GM15510 (cell line): ENCODE measurements around the gene AAK1.

Source experiments
- POLR2A ChIP-seq: IDR thresholded peaks from 3 replicates; pipeline ENCODE4 v1.6.1; 2011; ENCODE audit warnings: borderline replicate concordance; ENCODE audit not compliant: insufficient read length; ENCODE audit errors: extremely low read depth

AAK1 gene

DNA sequence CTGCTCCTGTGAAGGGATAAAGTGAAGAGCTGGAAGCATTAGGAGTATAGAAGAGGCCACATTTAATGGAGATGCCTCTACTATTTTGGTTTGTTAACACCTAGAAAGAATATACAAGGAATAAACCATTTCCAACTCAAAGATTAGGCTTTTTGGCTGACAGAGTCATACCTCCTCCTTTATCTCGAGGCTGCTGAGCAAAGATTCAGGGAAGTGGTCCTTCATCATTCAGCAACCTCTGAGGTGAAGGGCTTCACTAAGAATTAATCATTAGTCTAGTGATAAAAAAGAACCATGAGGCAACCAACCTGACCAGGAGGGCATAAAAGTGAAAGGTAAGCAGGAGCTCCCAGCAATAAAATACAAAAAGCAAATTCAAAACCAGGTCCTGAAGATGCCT is 25.8 kb downstream of the AAK1 start:
- TF ChIP-seq POLR2A = no peak

DNA sequence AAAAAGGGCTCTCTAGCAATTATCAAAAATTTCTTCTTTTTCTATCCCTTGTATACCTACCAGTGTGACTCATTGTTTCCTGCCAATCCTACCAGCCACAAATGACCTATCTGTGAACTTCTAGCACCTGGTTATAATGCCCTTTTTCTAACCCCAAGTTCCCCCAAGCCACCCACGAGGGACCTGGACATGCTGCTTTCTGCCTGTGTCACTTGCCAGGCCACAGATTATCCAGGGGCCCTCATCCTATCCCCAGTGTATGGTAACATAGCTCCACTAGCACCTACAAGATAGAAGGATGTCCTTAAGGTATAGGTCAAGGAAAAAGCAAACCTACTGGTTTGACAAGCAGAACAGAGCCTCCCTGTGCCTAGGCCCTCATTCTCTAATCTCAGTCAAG is 26.8 kb downstream of the AAK1 start:
- no peak for TF ChIP-seq POLR2A

DNA sequence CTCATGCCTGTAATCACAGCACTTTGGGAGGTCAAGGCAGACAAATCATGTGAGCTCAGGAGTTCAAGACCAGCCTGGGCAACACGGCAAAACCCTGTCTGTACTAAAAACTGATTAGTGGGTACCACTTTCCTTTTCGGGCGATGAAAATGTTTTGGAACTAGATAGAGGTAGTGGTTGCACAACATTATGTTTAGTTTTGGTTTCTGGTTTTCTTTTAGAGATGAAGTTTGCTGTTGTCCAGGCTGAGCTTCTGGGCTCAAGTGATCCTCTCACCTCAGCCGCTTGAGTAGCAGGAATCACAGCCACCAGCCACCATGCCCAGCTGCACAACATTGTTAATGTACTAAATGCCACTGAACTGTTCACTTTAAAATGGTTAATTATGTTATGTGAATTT is 27.6 kb downstream of the AAK1 start:
- no peak for TF ChIP-seq POLR2A

- no peak for TF ChIP-seq POLR2A
Observed at GRCh38 chr2:69615078-69615625, 28.4 kb downstream of the AAK1 start.

- TF ChIP-seq POLR2A = no peak
Observed at GRCh38 chr2:69612707-69613106, 30.8 kb downstream of the AAK1 start.

GRCh38 chr2:69612200-69612599 is 31.3 kb downstream of the AAK1 start:
- TF ChIP-seq POLR2A = no peak

DNA sequence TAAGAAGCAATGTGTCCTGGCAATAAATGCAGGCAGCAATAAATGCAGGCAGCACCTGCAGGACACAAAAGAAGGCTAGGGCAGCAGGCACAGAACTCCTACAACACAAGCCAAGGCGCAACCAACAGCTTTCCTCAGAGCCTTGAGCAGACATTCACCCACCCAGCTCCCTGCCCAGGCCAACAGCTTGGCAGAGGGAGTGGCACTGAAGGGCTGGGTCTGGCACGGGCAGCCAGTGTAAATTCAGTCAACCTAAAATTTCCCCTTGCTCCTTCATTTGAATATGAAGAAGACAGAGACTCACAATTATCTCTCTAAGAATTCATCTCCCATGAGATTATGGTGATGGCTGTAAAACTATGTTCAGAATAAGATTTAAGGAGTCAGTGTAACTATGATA is 35.4 kb downstream of the AAK1 start:
- TF ChIP-seq POLR2A = no peak

DNA sequence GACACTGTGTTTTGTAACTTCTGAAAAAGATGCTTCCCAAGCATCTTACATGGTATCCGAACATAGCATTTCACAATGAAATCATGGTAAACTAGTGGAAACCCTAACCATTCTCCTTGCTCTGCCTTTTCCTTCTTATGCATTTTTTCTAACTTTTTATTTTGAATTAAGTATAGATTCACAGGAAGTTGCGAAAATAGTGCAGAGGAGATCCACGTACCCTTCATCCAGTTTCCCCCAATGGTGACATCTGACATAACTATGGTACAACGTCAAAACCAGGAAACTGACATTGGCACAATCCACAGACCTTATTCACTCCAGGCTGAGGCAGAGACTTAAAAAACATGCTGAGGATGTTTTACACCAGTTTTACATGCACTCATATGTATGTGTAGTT is 38.3 kb downstream of the AAK1 start:
- no peak for TF ChIP-seq POLR2A

DNA sequence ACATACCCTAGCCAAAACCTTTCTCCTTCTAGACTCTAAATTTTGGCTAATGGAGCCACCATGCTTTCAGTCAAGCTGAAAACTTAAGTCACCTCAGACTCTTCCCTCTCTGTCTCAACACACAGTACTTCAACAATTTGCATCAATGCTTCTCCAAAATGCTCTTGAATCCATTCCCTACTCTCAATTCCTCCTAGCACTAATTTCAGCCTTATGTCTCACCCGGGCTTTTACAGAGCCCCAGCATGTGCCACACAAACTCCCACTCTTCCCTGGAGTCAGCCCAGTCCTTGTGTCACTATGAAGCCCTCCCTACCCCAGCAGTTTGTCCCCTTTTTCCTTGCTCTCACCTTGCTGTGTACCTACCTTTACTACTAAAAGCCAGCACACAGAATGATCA is 38.7 kb downstream of the AAK1 start:
- TF ChIP-seq POLR2A = no peak

GRCh38 chr2:69604026-69604678 is 39.4 kb downstream of the AAK1 start:
- TF ChIP-seq POLR2A = no peak

- no peak for TF ChIP-seq POLR2A
Observed at GRCh38 chr2:69603146-69603743, 40.3 kb downstream of the AAK1 start.

GRCh38 chr2:69601179-69601612 is 42.3 kb downstream of the AAK1 start:
- TF ChIP-seq POLR2A = no peak

DNA sequence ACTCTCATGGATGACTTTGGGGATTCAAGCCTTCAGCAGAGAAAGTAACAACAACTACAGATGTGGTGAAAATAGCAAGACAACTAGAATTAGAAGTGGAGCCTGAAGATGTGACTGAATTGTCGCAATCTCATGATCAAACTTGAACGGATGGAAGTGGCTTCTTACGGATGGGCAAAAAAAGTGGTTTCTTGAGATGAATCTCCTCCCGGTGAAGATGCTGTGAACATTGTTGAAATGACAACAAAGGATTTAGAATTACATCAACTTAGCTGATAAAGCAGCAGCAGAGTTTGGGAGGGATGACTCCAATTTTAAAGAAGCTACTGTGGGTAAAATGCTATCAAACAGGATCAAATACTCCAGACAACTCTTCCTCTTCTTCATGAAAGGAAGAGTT is 43.1 kb downstream of the AAK1 start:
- no peak for TF ChIP-seq POLR2A

GRCh38 chr2:69597843-69598610 is 45.5 kb downstream of the AAK1 start:
- no peak for TF ChIP-seq POLR2A

GRCh38 chr2:69597105-69597504 is 46.4 kb downstream of the AAK1 start:
- no peak for TF ChIP-seq POLR2A
